Dendritic cell treated with granulocyte-macrophage colony-stimulating factor and Interleukin-4, amounts not matched to agents 40 ng/mL and 50 ng/mL, for 4 days (primary cell): ENCODE results near the gene PANK2.

Source experiments
- H3K27ac Mint-ChIP-seq: one replicate; pipeline ENCODE4 v1.8.0; 2022; ENCODE audit warnings: mild to moderate bottlenecking, mixed read lengths
- H3K27me3 Mint-ChIP-seq: one replicate; pipeline ENCODE4 v1.8.0; 2022; ENCODE audit warnings: mild to moderate bottlenecking, mixed read lengths
- H3K36me3 Mint-ChIP-seq: one replicate; pipeline ENCODE4 v1.8.0; 2022; ENCODE audit warnings: low read depth, mixed read lengths
- H3K4me1 Mint-ChIP-seq: one replicate; pipeline ENCODE4 v1.8.0; 2022; ENCODE audit warnings: low read depth, mixed read lengths
- H3K4me3 Mint-ChIP-seq: one replicate; pipeline ENCODE4 v1.8.0; 2022; ENCODE audit warnings: mild to moderate bottlenecking, moderate library complexity, mixed read lengths
- H3K9me3 Mint-ChIP-seq: one replicate; pipeline ENCODE4 v1.8.0; 2022; ENCODE audit warnings: mixed read lengths
- intact Hi-C: fragments of 100-400 bp; cut with micrococcal nuclease; formaldehyde crosslinking; loops from one replicate; pipeline ENCODE4 v1.15.0; 2022

PANK2 gene

DNA sequence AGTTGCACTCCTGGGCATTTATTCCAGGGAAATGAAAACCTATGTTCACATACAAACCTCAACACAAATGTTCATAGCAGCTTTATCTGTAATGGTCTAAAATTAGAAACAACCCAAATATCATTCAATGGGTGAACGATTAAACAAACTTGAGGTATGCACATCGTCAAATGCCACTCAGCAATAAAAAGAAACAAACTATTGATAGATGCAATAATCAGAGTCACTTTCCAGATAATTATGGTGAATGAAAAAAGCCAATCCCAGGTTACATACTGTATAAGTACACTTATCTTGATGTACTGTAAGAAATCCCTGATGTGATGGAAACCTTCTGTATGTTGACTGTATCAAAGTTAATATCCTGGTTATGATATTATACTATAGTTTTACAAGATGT, 87.3 kb downstream of the PANK2 start:
- no peak overlapping the region for H3K4me3 Mint-ChIP-seq
- H3K36me3 Mint-ChIP-seq: peaks cover 39% of the 10 kb centered on the region
- intact Hi-C loops: no loop called here
- H3K27me3 Mint-ChIP-seq: no peaks in the 10 kb centered on the region
- H3K9me3 Mint-ChIP-seq: no peaks in the 10 kb centered on the region
- H3K4me1 Mint-ChIP-seq: peaks cover 53% of the 10 kb centered on the region
- H3K27ac Mint-ChIP-seq: no peak overlapping the region
